GM12892 (cell line): ENCODE measurements around the gene CD96.

Experiments used
- POLR2A ChIP-seq: IDR thresholded peaks from 2 replicates; pipeline ENCODE4 v1.6.1; 2011; ENCODE audit warnings: low read depth, low read length, control low read depth
- POLR2AphosphoS5 ChIP-seq: IDR thresholded peaks from 2 replicates; pipeline ENCODE4 v1.6.1; 2011; ENCODE audit warnings: low read depth, low read length, control low read depth
- TAF1 ChIP-seq: IDR thresholded peaks from 2 replicates; pipeline ENCODE4 v1.6.1; 2011; ENCODE audit warnings: low read depth, mild to moderate bottlenecking, control low read depth, low read length, borderline replicate concordance

DNA sequence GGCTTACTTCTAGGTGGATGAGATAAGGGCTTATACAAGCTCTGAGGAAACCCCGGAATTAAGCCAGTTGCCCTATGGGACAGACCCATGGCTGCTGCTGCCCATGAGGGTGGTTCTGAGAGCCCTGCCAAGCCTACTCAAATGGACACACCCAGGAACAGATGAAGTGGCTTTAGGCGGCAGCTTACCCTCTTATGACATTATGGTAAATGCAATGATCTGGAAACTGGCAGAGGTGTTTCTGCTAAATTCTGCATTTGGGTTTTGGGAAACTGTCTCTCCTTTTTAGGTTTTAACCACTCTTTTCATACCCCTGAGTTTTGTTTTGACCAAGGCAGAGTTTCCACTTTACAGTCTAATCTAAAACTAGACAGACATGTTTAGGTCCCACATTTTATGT, 62.1 kb downstream of the CD96 start:
- TF ChIP-seq POLR2AphosphoS5: no peak
- no peak for TF ChIP-seq POLR2A
- TF ChIP-seq TAF1: no peak
